Cardiac muscle cell (in vitro differentiated cells and primary cell): ENCODE measurements around the gene JAKMIP1. TPM values are rescaled to one million over a fixed set of nuclear protein-coding genes. Genes with fewer than 3 reads are reported as not detected.

ENCODE experiments used
- DNase-seq, 2 donors: peaks; one replicate each; pipeline versions ENCODE4 v3.0.0 to v3.0.0-alpha.2; 2010 to 2017; ENCODE audit warnings: low read depth in 1 of 2, low spot score in 1 of 2
- H3K27ac ChIP-seq: fragments of 200-600 bp; sonication (generic); 2 replicates; pipeline ENCODE4 v1.5.1; 2016
- H3K27me3 ChIP-seq: fragments of 200-600 bp; sonication (generic); 2 replicates; pipeline ENCODE4 v1.6.0; 2016; ENCODE audit warnings: control low read depth
- H3K36me3 ChIP-seq: fragments of 200-600 bp; sonication (generic); 2 replicates; pipeline ENCODE4 v1.5.1; 2016; ENCODE audit warnings: control low read depth
- H3K4me1 ChIP-seq: fragments of 200-600 bp; sonication (generic); 2 replicates; pipeline ENCODE4 v1.8.1; 2017; ENCODE audit warnings: low read depth, mild to moderate bottlenecking, mixed run types
- H3K4me3 ChIP-seq: fragments of 200-600 bp; sonication (generic); 2 replicates; pipeline ENCODE4 v1.5.1; 2016; ENCODE audit warnings: mild to moderate bottlenecking
- H3K9me3 ChIP-seq: fragments of 200-600 bp; sonication (generic); 2 replicates; pipeline ENCODE4 v1.5.1; 2017; ENCODE audit warnings: low read depth, mild to moderate bottlenecking, control low read depth
- CTCF ChIP-seq: IDR thresholded peaks from 2 replicates; pipeline ENCODE4 v1.5.1; 2012; ENCODE audit warnings: low read depth, mild to moderate bottlenecking, low read length
- polyA plus RNA-seq: library from polyadenylated mRNA; unstranded; fragments of >200 nt; fragmentation: Nextera tagmentation; extraction: Ambion mirVana; gene quantifications from 2 replicates; pipeline ENCODE4 v1.2.1, GENCODE V29; 2016
- total RNA-seq: library from RNA; depleted of rRNA; stranded (reverse); fragments of >200 nt; gene quantifications from 2 replicates; pipeline ENCODE4 v1.2.3, GENCODE V29; 2016

Gene JAKMIP1
- total and polyA plus RNA-seq, 2 experiments from 2014 or later = 0.68 to 1.2 TPM

- H3K27me3 ChIP-seq = peaks cover 2% of the 10 kb centered on the region
- TF ChIP-seq CTCF = no peak
- H3K27ac ChIP-seq = no peak overlapping the region
- no peak for DNase-seq
- H3K4me3 ChIP-seq = no peak overlapping the region
- H3K9me3 ChIP-seq = no peaks in the 10 kb centered on the region
- H3K4me1 ChIP-seq = no peaks in the 10 kb centered on the region
- H3K36me3 ChIP-seq = no peaks in the 10 kb centered on the region
Observed at GRCh38 chr4:6022607-6023288, 177.6 kb downstream of the JAKMIP1 start.

- H3K9me3 ChIP-seq = no peaks in the 10 kb centered on the region
- no peak overlapping the region for H3K4me3 ChIP-seq
- no peaks in the 10 kb centered on the region for H3K4me1 ChIP-seq
- H3K36me3 ChIP-seq = no peaks in the 10 kb centered on the region
- no peak for TF ChIP-seq CTCF
- peaks cover 4% of the 10 kb centered on the region for H3K27me3 ChIP-seq
- no peak overlapping the region for H3K27ac ChIP-seq
- no peak for DNase-seq
Observed at GRCh38 chr4:6021831-6022606, 178.3 kb downstream of the JAKMIP1 start.

DNA sequence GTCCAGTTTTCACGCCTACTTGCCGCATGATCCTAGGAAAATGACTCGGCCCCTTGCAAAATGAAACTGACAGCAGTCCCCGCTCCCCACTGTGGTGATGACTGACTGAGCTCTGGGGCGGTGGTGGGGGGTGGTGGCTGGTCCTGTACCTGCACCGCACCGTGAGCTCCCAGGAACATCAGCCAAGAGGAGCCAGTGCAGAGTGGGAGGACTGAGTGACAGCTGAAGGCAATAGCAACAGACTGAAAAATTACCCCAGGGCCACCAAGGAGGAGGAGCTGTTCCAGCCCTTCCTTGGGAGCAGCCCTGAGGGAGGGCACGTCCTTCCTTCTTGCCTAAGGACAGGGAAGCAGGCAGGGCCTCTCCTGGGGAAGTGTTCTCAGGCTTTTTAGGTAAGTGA, 179.7 kb downstream of the JAKMIP1 start:
- DNase-seq = no peak
- Histone ChIP-seq H3K4me1 (no peaks in the 10 kb centered on the region), H3K9me3 (no peaks in the 10 kb centered on the region), H3K4me3 (no peak overlapping the region), H3K27ac (no peak overlapping the region), H3K27me3 (peaks cover 4% of the 10 kb centered on the region), H3K36me3 (no peaks in the 10 kb centered on the region)
- no peak for TF ChIP-seq CTCF

DNA sequence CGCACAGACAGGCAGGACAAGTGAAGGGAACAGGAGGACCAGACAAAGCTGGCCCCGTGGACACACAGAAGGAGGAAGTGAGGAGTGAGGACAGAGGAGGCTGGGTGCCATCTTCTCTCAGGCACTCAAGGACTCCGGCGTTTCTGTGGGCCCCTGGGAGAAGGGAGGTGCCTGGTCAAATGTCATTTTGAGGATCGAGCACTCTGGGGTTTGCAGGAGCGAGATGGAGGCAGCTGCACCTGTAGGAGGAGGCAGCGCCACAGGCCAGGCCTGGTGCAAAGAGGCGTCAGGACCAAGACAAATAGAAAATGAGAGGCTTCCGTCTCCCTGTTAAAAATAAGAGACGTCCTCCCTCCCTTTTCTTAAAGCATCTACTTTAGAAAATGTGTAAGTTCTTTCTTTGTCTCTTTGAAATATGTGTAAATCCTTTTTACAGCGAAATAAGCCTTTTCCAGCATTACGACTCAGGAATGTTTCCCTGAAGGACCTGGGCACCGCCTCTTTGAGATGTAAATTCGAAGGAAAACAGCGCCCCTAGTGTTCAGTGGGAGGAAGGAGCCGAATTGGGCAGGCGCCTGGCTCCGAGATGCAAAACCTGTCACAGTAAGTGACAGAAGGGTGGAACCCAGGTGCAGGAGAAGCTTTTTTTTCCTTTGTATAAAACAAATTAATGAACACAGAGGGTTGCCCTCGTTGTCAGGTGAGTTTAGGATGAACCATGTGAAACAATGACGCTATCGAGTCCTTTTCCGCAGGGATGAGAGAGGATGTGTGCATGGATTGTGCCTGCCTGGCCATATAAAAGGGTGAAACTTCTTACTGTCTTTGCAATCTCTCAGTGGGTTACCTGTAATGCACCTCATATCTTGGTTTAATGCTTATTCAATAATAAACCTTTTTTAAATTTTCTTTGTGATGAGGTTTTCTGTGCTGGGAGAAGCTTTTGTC, 180.8 kb downstream of the JAKMIP1 start:
- peak; percentile 61 to 80 for DNase-seq
- no peaks in the 10 kb centered on the region for H3K9me3 ChIP-seq
- no peaks in the 10 kb centered on the region for H3K36me3 ChIP-seq
- TF ChIP-seq CTCF = peak; percentile 89
- peaks cover 4% of the 10 kb centered on the region for H3K27me3 ChIP-seq
- no peaks in the 10 kb centered on the region for H3K4me1 ChIP-seq
- no peak overlapping the region for H3K27ac ChIP-seq
- no peak overlapping the region for H3K4me3 ChIP-seq

GRCh38 chr4:6018331-6018730, 182.0 kb downstream of the JAKMIP1 start, which contains the start of gene C4orf50:
C4orf50 (minus strand) TSS chr4:6018431.
- TF ChIP-seq CTCF = no peak
- Histone ChIP-seq H3K27me3 (peaks cover 4% of the 10 kb centered on the region), H3K27ac (no peak within 1 kb of the TSS), H3K4me3 (no peak within 1 kb of the TSS), H3K4me1 (no peaks in the 10 kb centered on the region), H3K36me3 (no peaks in the 10 kb centered on the region), H3K9me3 (no peaks in the 10 kb centered on the region)
- no peak for DNase-seq
